Measurements from ENCODE around the gene CD300LF.

The CD300LF gene

GRCh38 chr17:74712301-74712700 is 422 bp downstream of the CD300LF start:
- no peak overlapping the region for H3K4ac ChIP-seq (ENCODE audit: low read depth, low read length)
- no peaks in the 10 kb centered on the region for H3K27me3 ChIP-seq (ENCODE audit: insufficient read depth, low read length)
- DNase-seq: no peak
- H4K12ac ChIP-seq (ENCODE audit: low read depth, low read length): no peak overlapping the region
- no peak overlapping the region for H3K4me3 ChIP-seq (ENCODE audit: low read depth, low read length)
- H3K4me2 ChIP-seq (ENCODE audit: low read length): no peak overlapping the region
- H2AK5ac ChIP-seq (ENCODE audit: low read length): no peak overlapping the region
- no peaks in the 10 kb centered on the region for H3K79me2 ChIP-seq (ENCODE audit: control insufficient read depth, insufficient read depth, low read length, poor library complexity)
- H4K91ac ChIP-seq (ENCODE audit: low read depth, low read length): no peak overlapping the region
- no peak overlapping the region for H2BK120ac ChIP-seq (ENCODE audit: insufficient read depth, low read length, poor library complexity)
- no peak overlapping the region for H2AFZ ChIP-seq (ENCODE audit: insufficient read depth, low read length, poor library complexity)
- no peak overlapping the region for H3K27ac ChIP-seq (ENCODE audit: low read depth, low read length)
- H2BK5ac ChIP-seq (ENCODE audit: low read depth, low read length, poor library complexity): no peak overlapping the region
- no peaks in the 10 kb centered on the region for H3K9me3 ChIP-seq (ENCODE audit: insufficient read depth, low read depth, low read length)
- H3K36me3 ChIP-seq (ENCODE audit: control insufficient read depth in 1 of 2, insufficient read depth in 2 of 2, low read length in 2 of 2): no peaks in the 10 kb centered on the region
- no peak overlapping the region for H3K14ac ChIP-seq (ENCODE audit: low read length)
- H3K18ac ChIP-seq (ENCODE audit: low read length): no peak overlapping the region
- no peaks in the 10 kb centered on the region for H3K79me1 ChIP-seq (ENCODE audit: low read length)
- no peak overlapping the region for H3K9ac ChIP-seq (ENCODE audit: low read length)
- H3K23ac ChIP-seq (ENCODE audit: low read length): no peak overlapping the region
- no peak overlapping the region for H2BK12ac ChIP-seq (ENCODE audit: low read length)
- no CpG with 5 or more reads among the region's 7 CpGs for WGBS (ENCODE audit: extremely low coverage, insufficient coverage, insufficient read length)
- H3K4me1 ChIP-seq (ENCODE audit: control insufficient read depth in 1 of 2, insufficient read depth in 2 of 2, low read length in 2 of 2): no peaks in the 10 kb centered on the region
- no peak overlapping the region for H4K8ac ChIP-seq (ENCODE audit: low read depth, low read length)

- Histone ChIP-seq H2BK5ac (ENCODE audit: low read depth, low read length, poor library complexity) (no peak overlapping the region), H2AK5ac (ENCODE audit: low read length) (no peak overlapping the region), H3K4me2 (ENCODE audit: low read length) (no peak overlapping the region), H3K9ac (ENCODE audit: low read length) (no peak overlapping the region), H4K8ac (ENCODE audit: low read depth, low read length) (no peak overlapping the region), H3K36me3 (ENCODE audit: control insufficient read depth in 1 of 2, insufficient read depth in 2 of 2, low read length in 2 of 2) (no peaks in the 10 kb centered on the region), H3K79me2 (ENCODE audit: control insufficient read depth, insufficient read depth, low read length, poor library complexity) (no peaks in the 10 kb centered on the region), H3K27ac (ENCODE audit: low read depth, low read length) (no peak overlapping the region), H3K4ac (ENCODE audit: low read depth, low read length) (no peak overlapping the region), H3K14ac (ENCODE audit: low read length) (no peak overlapping the region), H2BK120ac (ENCODE audit: insufficient read depth, low read length, poor library complexity) (no peak overlapping the region), H4K91ac (ENCODE audit: low read depth, low read length) (no peak overlapping the region), H3K9me3 (ENCODE audit: insufficient read depth, low read depth, low read length) (no peaks in the 10 kb centered on the region), H2AFZ (ENCODE audit: insufficient read depth, low read length, poor library complexity) (no peak overlapping the region), H3K79me1 (ENCODE audit: low read length) (no peaks in the 10 kb centered on the region), H3K4me1 (ENCODE audit: control insufficient read depth in 1 of 2, insufficient read depth in 2 of 2, low read length in 2 of 2) (no peaks in the 10 kb centered on the region), H3K18ac (ENCODE audit: low read length) (no peak overlapping the region), H4K12ac (ENCODE audit: low read depth, low read length) (no peak overlapping the region), H3K27me3 (ENCODE audit: insufficient read depth, low read length) (no peaks in the 10 kb centered on the region), H3K4me3 (ENCODE audit: low read depth, low read length) (no peak overlapping the region), H3K23ac (ENCODE audit: low read length) (no peak overlapping the region), H2BK12ac (ENCODE audit: low read length) (no peak overlapping the region)
- WGBS (ENCODE audit: extremely low coverage, insufficient coverage, insufficient read length): no CpG with 5 or more reads among the region's 12 CpGs
- DNase-seq: no peak
These were observed 1.5 kb downstream of the CD300LF start for GRCh38 chr17:74711058-74711824.

GRCh38 chr17:74704544-74704943 is 8.2 kb downstream of the CD300LF start:
- Histone ChIP-seq H2BK5ac (ENCODE audit: low read depth, low read length, poor library complexity) (no peak overlapping the region), H4K12ac (ENCODE audit: low read depth, low read length) (no peak overlapping the region), H3K18ac (ENCODE audit: low read length) (no peak overlapping the region), H3K9me3 (ENCODE audit: insufficient read depth, low read depth, low read length) (peaks cover 2% of the 10 kb centered on the region), H4K8ac (ENCODE audit: low read depth, low read length) (no peak overlapping the region), H3K79me2 (ENCODE audit: control insufficient read depth, insufficient read depth, low read length, poor library complexity) (no peaks in the 10 kb centered on the region), H3K36me3 (ENCODE audit: control insufficient read depth in 1 of 2, insufficient read depth in 2 of 2, low read length in 2 of 2) (no peaks in the 10 kb centered on the region), H3K14ac (ENCODE audit: low read length) (no peak overlapping the region), H3K9ac (ENCODE audit: low read length) (no peak overlapping the region), H3K79me1 (ENCODE audit: low read length) (no peaks in the 10 kb centered on the region), H3K27me3 (ENCODE audit: insufficient read depth, low read length) (no peaks in the 10 kb centered on the region), H2BK120ac (ENCODE audit: insufficient read depth, low read length, poor library complexity) (no peak overlapping the region), H2AK5ac (ENCODE audit: low read length) (no peak overlapping the region), H3K4me3 (ENCODE audit: low read depth, low read length) (no peak overlapping the region), H4K91ac (ENCODE audit: low read depth, low read length) (no peak overlapping the region), H2AFZ (ENCODE audit: insufficient read depth, low read length, poor library complexity) (no peak overlapping the region), H3K4ac (ENCODE audit: low read depth, low read length) (no peak overlapping the region), H3K4me1 (ENCODE audit: control insufficient read depth in 1 of 2, insufficient read depth in 2 of 2, low read length in 2 of 2) (no peaks in the 10 kb centered on the region), H2BK12ac (ENCODE audit: low read length) (no peak overlapping the region), H3K4me2 (ENCODE audit: low read length) (no peak overlapping the region), H3K27ac (ENCODE audit: low read depth, low read length) (no peak overlapping the region), H3K23ac (ENCODE audit: low read length) (no peak overlapping the region)
- no peak for DNase-seq
- WGBS (ENCODE audit: extremely low coverage, insufficient coverage, insufficient read length): no CpG with 5 or more reads among the region's 8 CpGs

- Histone ChIP-seq H2BK5ac (ENCODE audit: low read depth, low read length, poor library complexity) (no peak overlapping the region), H3K18ac (ENCODE audit: low read length) (no peak overlapping the region), H2AFZ (ENCODE audit: insufficient read depth, low read length, poor library complexity) (no peak overlapping the region), H4K12ac (ENCODE audit: low read depth, low read length) (no peak overlapping the region), H4K8ac (ENCODE audit: low read depth, low read length) (no peak overlapping the region), H4K91ac (ENCODE audit: low read depth, low read length) (no peak overlapping the region), H3K36me3 (ENCODE audit: control insufficient read depth in 1 of 2, insufficient read depth in 2 of 2, low read length in 2 of 2) (no peaks in the 10 kb centered on the region), H3K27ac (ENCODE audit: low read depth, low read length) (no peak overlapping the region), H3K4me2 (ENCODE audit: low read length) (no peak overlapping the region), H3K79me1 (ENCODE audit: low read length) (no peaks in the 10 kb centered on the region), H3K79me2 (ENCODE audit: control insufficient read depth, insufficient read depth, low read length, poor library complexity) (no peaks in the 10 kb centered on the region), H3K23ac (ENCODE audit: low read length) (no peak overlapping the region), H3K4ac (ENCODE audit: low read depth, low read length) (no peak overlapping the region), H3K14ac (ENCODE audit: low read length) (no peak overlapping the region), H3K9ac (ENCODE audit: low read length) (no peak overlapping the region), H3K4me1 (ENCODE audit: control insufficient read depth in 1 of 2, insufficient read depth in 2 of 2, low read length in 2 of 2) (no peaks in the 10 kb centered on the region), H2BK12ac (ENCODE audit: low read length) (no peak overlapping the region), H3K27me3 (ENCODE audit: insufficient read depth, low read length) (no peaks in the 10 kb centered on the region), H3K9me3 (ENCODE audit: insufficient read depth, low read depth, low read length) (peaks cover 2% of the 10 kb centered on the region), H3K4me3 (ENCODE audit: low read depth, low read length) (no peak overlapping the region), H2AK5ac (ENCODE audit: low read length) (no peak overlapping the region), H2BK120ac (ENCODE audit: insufficient read depth, low read length, poor library complexity) (no peak overlapping the region)
- WGBS (ENCODE audit: extremely low coverage, insufficient coverage, insufficient read length): no CpG with 5 or more reads among the region's 2 CpGs
- no peak for DNase-seq
These were observed 9.4 kb downstream of the CD300LF start for GRCh38 chr17:74703311-74703710.

Measured in trophoblast cell (in vitro differentiated cells and primary cell).